ENCODE measurements around the gene CAPN3.

CAPN3 gene

GRCh38 chr15:42411884-42412283 is 52.6 kb downstream of the CAPN3 start:
- H3K4me3 ChIP-seq (ENCODE audit: low read depth, low read length) = no peak overlapping the region
- H3K9ac ChIP-seq (ENCODE audit: low read depth, low read length) = no peak overlapping the region
- no peak overlapping the region for H3K27ac ChIP-seq (ENCODE audit: low read depth, low read length)
- peaks cover 22% of the 10 kb centered on the region for H3K36me3 ChIP-seq (ENCODE audit: control insufficient read depth, insufficient read depth, low read length)
- H3K9me3 ChIP-seq (ENCODE audit: control insufficient read depth, insufficient read depth, low read length) = no peaks in the 10 kb centered on the region
- no peaks in the 10 kb centered on the region for H3K4me1 ChIP-seq (ENCODE audit: control insufficient read depth, insufficient read depth, low read length)
- H3K27me3 ChIP-seq (ENCODE audit: control insufficient read depth, insufficient read depth, low read length) = no peaks in the 10 kb centered on the region

- H3K27ac ChIP-seq (ENCODE audit: low read depth, low read length) = no peak overlapping the region
- H3K27me3 ChIP-seq (ENCODE audit: control insufficient read depth, insufficient read depth, low read length) = no peaks in the 10 kb centered on the region
- H3K36me3 ChIP-seq (ENCODE audit: control insufficient read depth, insufficient read depth, low read length) = peaks cover 36% of the 10 kb centered on the region
These were observed 54.6 kb downstream of the CAPN3 start for GRCh38 chr15:42413920-42414319.

GRCh38 chr15:42419369-42419768 is 60.1 kb downstream of the CAPN3 start:
- Histone ChIP-seq H3K9ac (ENCODE audit: low read depth, low read length) (no peak overlapping the region), H3K36me3 (ENCODE audit: control insufficient read depth, insufficient read depth, low read length) (peaks cover 70% of the 10 kb centered on the region)

More at GRCh38 chr15:42413920-42414319, 54.6 kb downstream of the CAPN3 start:
- Histone ChIP-seq H3K4me3 (ENCODE audit: low read depth, low read length) (no peak overlapping the region), H3K4me1 (ENCODE audit: control insufficient read depth, insufficient read depth, low read length) (no peaks in the 10 kb centered on the region), H3K9me3 (ENCODE audit: control insufficient read depth, insufficient read depth, low read length) (no peaks in the 10 kb centered on the region), H3K9ac (ENCODE audit: low read depth, low read length) (no peak overlapping the region)

GRCh38 chr15:42421376-42421775 is 62.1 kb downstream of the CAPN3 start:
- peaks cover 83% of the 10 kb centered on the region for H3K36me3 ChIP-seq (ENCODE audit: control insufficient read depth, insufficient read depth, low read length)
- H3K4me1 ChIP-seq (ENCODE audit: control insufficient read depth, insufficient read depth, low read length) = no peaks in the 10 kb centered on the region
- H3K27me3 ChIP-seq (ENCODE audit: control insufficient read depth, insufficient read depth, low read length) = no peaks in the 10 kb centered on the region
- H3K4me3 ChIP-seq (ENCODE audit: low read depth, low read length) = no peak overlapping the region
- no peak overlapping the region for H3K27ac ChIP-seq (ENCODE audit: low read depth, low read length)
- no peaks in the 10 kb centered on the region for H3K9me3 ChIP-seq (ENCODE audit: control insufficient read depth, insufficient read depth, low read length)
- no peak overlapping the region for H3K9ac ChIP-seq (ENCODE audit: low read depth, low read length)

More at GRCh38 chr15:42419369-42419768, 60.1 kb downstream of the CAPN3 start:
- Histone ChIP-seq H3K27me3 (ENCODE audit: control insufficient read depth, insufficient read depth, low read length) (no peaks in the 10 kb centered on the region), H3K9me3 (ENCODE audit: control insufficient read depth, insufficient read depth, low read length) (no peaks in the 10 kb centered on the region), H3K4me3 (ENCODE audit: low read depth, low read length) (no peak overlapping the region), H3K4me1 (ENCODE audit: control insufficient read depth, insufficient read depth, low read length) (no peaks in the 10 kb centered on the region), H3K27ac (ENCODE audit: low read depth, low read length) (no peak overlapping the region)

GRCh38 chr15:42427429-42428223 is 68.3 kb downstream of the CAPN3 start:
- H3K36me3 ChIP-seq (ENCODE audit: control insufficient read depth, insufficient read depth, low read length) = peaks cover 85% of the 10 kb centered on the region
- H3K9me3 ChIP-seq (ENCODE audit: control insufficient read depth, insufficient read depth, low read length) = no peaks in the 10 kb centered on the region
- no peaks in the 10 kb centered on the region for H3K4me1 ChIP-seq (ENCODE audit: control insufficient read depth, insufficient read depth, low read length)
- H3K27me3 ChIP-seq (ENCODE audit: control insufficient read depth, insufficient read depth, low read length) = no peaks in the 10 kb centered on the region
- no peak overlapping the region for H3K27ac ChIP-seq (ENCODE audit: low read depth, low read length)
- H3K4me3 ChIP-seq (ENCODE audit: low read depth, low read length) = no peak overlapping the region
- H3K9ac ChIP-seq (ENCODE audit: low read depth, low read length) = no peak overlapping the region

GRCh38 chr15:42444415-42445063 is 85.2 kb downstream of the CAPN3 start:
- Histone ChIP-seq H3K36me3 (ENCODE audit: control insufficient read depth, insufficient read depth, low read length) (peaks cover 56% of the 10 kb centered on the region), H3K4me3 (ENCODE audit: low read depth, low read length) (no peak overlapping the region), H3K27me3 (ENCODE audit: control insufficient read depth, insufficient read depth, low read length) (no peaks in the 10 kb centered on the region), H3K27ac (ENCODE audit: low read depth, low read length) (no peak overlapping the region), H3K9ac (ENCODE audit: low read depth, low read length) (no peak overlapping the region), H3K4me1 (ENCODE audit: control insufficient read depth, insufficient read depth, low read length) (no peaks in the 10 kb centered on the region), H3K9me3 (ENCODE audit: control insufficient read depth, insufficient read depth, low read length) (no peaks in the 10 kb centered on the region)

GRCh38 chr15:42445551-42445950 is 86.2 kb downstream of the CAPN3 start:
- no peak overlapping the region for H3K27ac ChIP-seq (ENCODE audit: low read depth, low read length)
- no peaks in the 10 kb centered on the region for H3K9me3 ChIP-seq (ENCODE audit: control insufficient read depth, insufficient read depth, low read length)
- H3K27me3 ChIP-seq (ENCODE audit: control insufficient read depth, insufficient read depth, low read length) = no peaks in the 10 kb centered on the region
- no peak overlapping the region for H3K4me3 ChIP-seq (ENCODE audit: low read depth, low read length)
- no peaks in the 10 kb centered on the region for H3K4me1 ChIP-seq (ENCODE audit: control insufficient read depth, insufficient read depth, low read length)
- peaks cover 65% of the 10 kb centered on the region for H3K36me3 ChIP-seq (ENCODE audit: control insufficient read depth, insufficient read depth, low read length)
- H3K9ac ChIP-seq (ENCODE audit: low read depth, low read length) = no peak overlapping the region

GRCh38 chr15:42447599-42447998 is 88.3 kb downstream of the CAPN3 start:
- Histone ChIP-seq H3K4me3 (ENCODE audit: low read depth, low read length) (no peak overlapping the region), H3K4me1 (ENCODE audit: control insufficient read depth, insufficient read depth, low read length) (no peaks in the 10 kb centered on the region), H3K36me3 (ENCODE audit: control insufficient read depth, insufficient read depth, low read length) (peaks cover 66% of the 10 kb centered on the region), H3K27ac (ENCODE audit: low read depth, low read length) (no peak overlapping the region), H3K9ac (ENCODE audit: low read depth, low read length) (no peak overlapping the region), H3K9me3 (ENCODE audit: control insufficient read depth, insufficient read depth, low read length) (no peaks in the 10 kb centered on the region), H3K27me3 (ENCODE audit: control insufficient read depth, insufficient read depth, low read length) (no peaks in the 10 kb centered on the region)

- Histone ChIP-seq H3K36me3 (ENCODE audit: control insufficient read depth, insufficient read depth, low read length) (peaks cover 63% of the 10 kb centered on the region), H3K9ac (ENCODE audit: low read depth, low read length) (no peak overlapping the region), H3K4me1 (ENCODE audit: control insufficient read depth, insufficient read depth, low read length) (no peaks in the 10 kb centered on the region), H3K27me3 (ENCODE audit: control insufficient read depth, insufficient read depth, low read length) (no peaks in the 10 kb centered on the region), H3K4me3 (ENCODE audit: low read depth, low read length) (no peak overlapping the region), H3K9me3 (ENCODE audit: control insufficient read depth, insufficient read depth, low read length) (no peaks in the 10 kb centered on the region), H3K27ac (ENCODE audit: low read depth, low read length) (no peak overlapping the region)
These were observed 89.0 kb downstream of the CAPN3 start for GRCh38 chr15:42448281-42448680.

GRCh38 chr15:42449770-42450424 is 90.6 kb downstream of the CAPN3 start:
- Histone ChIP-seq H3K9me3 (ENCODE audit: control insufficient read depth, insufficient read depth, low read length) (no peaks in the 10 kb centered on the region), H3K27ac (ENCODE audit: low read depth, low read length) (no peak overlapping the region), H3K9ac (ENCODE audit: low read depth, low read length) (no peak overlapping the region), H3K36me3 (ENCODE audit: control insufficient read depth, insufficient read depth, low read length) (peaks cover 55% of the 10 kb centered on the region), H3K27me3 (ENCODE audit: control insufficient read depth, insufficient read depth, low read length) (no peaks in the 10 kb centered on the region), H3K4me1 (ENCODE audit: control insufficient read depth, insufficient read depth, low read length) (no peaks in the 10 kb centered on the region), H3K4me3 (ENCODE audit: low read depth, low read length) (no peak overlapping the region)

- no peaks in the 10 kb centered on the region for H3K27me3 ChIP-seq (ENCODE audit: control insufficient read depth, insufficient read depth, low read length)
- peaks cover 52% of the 10 kb centered on the region for H3K36me3 ChIP-seq (ENCODE audit: control insufficient read depth, insufficient read depth, low read length)
- H3K27ac ChIP-seq (ENCODE audit: low read depth, low read length) = no peak overlapping the region
These were observed 91.1 kb downstream of the CAPN3 start for GRCh38 chr15:42450425-42450790.

More at GRCh38 chr15:42450425-42450790, 91.1 kb downstream of the CAPN3 start:
- H3K9ac ChIP-seq (ENCODE audit: low read depth, low read length) = no peak overlapping the region
- no peaks in the 10 kb centered on the region for H3K9me3 ChIP-seq (ENCODE audit: control insufficient read depth, insufficient read depth, low read length)
- H3K4me1 ChIP-seq (ENCODE audit: control insufficient read depth, insufficient read depth, low read length) = no peaks in the 10 kb centered on the region
- no peak overlapping the region for H3K4me3 ChIP-seq (ENCODE audit: low read depth, low read length)
